ENCODE results near the gene TNS1. TPM values are rescaled to one million over a fixed set of nuclear protein-coding genes. Genes with fewer than 3 reads are reported as not detected.

Gene TNS1
- total and polyA plus RNA-seq, 9 of the 15 experiments (the other 6 are each of a cell fraction or from before 2014, with no cell fraction given) = 0.13 to 2.7 (median 0.77) TPM

DNA sequence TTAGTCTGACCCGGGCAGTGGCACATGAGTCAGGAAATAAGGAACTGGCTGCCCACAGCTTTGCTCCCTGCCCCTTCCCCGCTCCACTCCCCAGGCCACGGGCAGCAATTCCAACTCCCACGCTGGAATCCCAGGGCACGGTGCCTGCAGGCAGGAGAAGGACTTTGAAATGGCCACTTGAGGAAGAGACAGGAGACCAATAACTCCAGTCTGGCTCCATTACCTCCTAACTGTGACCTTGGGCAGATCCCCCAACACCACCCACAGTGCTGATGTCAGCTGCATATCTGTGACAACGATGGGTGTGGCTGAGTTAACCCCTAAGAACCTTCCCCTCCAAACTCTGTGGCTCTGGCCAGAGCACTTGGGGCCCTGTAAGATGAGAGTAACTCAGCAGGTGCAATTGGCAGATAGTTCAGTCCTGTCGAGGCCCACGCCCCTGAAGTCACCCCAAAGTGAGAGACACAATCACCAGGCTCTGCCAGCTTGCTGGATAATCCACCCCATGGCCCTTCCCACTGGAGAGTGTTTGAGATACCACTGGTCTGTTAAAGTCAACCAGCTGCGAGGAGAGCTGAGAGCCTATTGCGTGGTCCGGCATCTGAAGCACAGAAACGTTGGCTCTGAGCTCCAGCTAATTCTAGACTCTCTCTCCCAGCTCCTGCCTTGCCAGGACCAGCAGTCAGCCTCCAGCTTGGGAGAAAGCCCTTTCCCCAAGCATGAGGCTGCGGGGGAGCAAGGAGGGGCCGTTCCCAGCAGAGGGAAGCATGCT, 175.2 kb downstream of the TNS1 start (continued):
- TF ChIP-seq NR2C1 (IDR thresholded peaks at IDR 0.05) (0 out of 2 replicates have a peak, but pooled peaks have one; percentile 42), NR2C1 (tag; IDR thresholded peaks at IDR 0.05) (peak; percentile 27; the same call in 1 of the 2 replicates), ZBTB7A (IDR thresholded peaks at IDR 0.05; ENCODE audit: borderline replicate concordance, control insufficient read depth, low read depth, low read length) (peak; percentile 66; the same call in 1 of the 2 replicates), TCF3 (CRISPR knock-in tag; IDR thresholded peaks at IDR 0.05) (peak; percentile 85), TBP (optimal IDR thresholded peaks at IDR 0.05; ENCODE audit: low read depth, low read length) (peak; percentile 44), DPF2 (IDR thresholded peaks at IDR 0.05) (peak; percentile 65), HDAC1 (IDR thresholded peaks at IDR 0.05) (peak in 1 of 2 experiments; percentile 32; a peak in 1 of 4 replicates), MBD2 (IDR thresholded peaks at IDR 0.05; ENCODE audit: borderline replicate concordance, low read depth) (0 out of 2 replicates have a peak, but pooled peaks have one; percentile 32), NFIX (CRISPR knock-in tag; IDR thresholded peaks at IDR 0.05; ENCODE audit: low read depth) (no peak), LEF1 (IDR thresholded peaks at IDR 0.05) (peak; percentile 33; the same call in 1 of the 2 replicates), SIX5 (IDR thresholded peaks at IDR 0.05; ENCODE audit: borderline replicate concordance in 1 of 2, insufficient read depth in 1 of 2, low read depth in 1 of 2, low read length in 2 of 2) (no peak), MEIS2 (IDR thresholded peaks at IDR 0.05; ENCODE audit: partially characterized antibody) (peak; percentile 4), CBX3 (IDR thresholded peaks at IDR 0.05; ENCODE audit: borderline replicate concordance in 1 of 2, low read length in 2 of 2) (peak in 1 of 2 experiments; percentile 36; a peak in 1 of 3 replicates), KDM1A (IDR thresholded peaks at IDR 0.05) (no peak), NFRKB (IDR thresholded peaks at IDR 0.05; ENCODE audit: low read depth) (0 out of 2 replicates have a peak, but pooled peaks have one; percentile 29), HDAC2 (IDR thresholded peaks at IDR 0.05) (peak; percentile 40; the same call in 1 of the 2 replicates), STAT5A (IDR thresholded peaks at IDR 0.05; ENCODE audit: borderline replicate concordance, low read length) (no peak), ARID1B (IDR thresholded peaks at IDR 0.05) (peak; percentile 78), POLR2AphosphoS5 (IDR thresholded peaks at IDR 0.05; ENCODE audit: control insufficient read depth, insufficient read depth, low read depth, low read length) (peak; percentile 54; the same call in 1 of the 2 replicates), SMAD4 (CRISPR knock-in tag; conservative IDR thresholded peaks at IDR 0.05) (peak; percentile 58; the same call in 1 of the 2 replicates), POLR2A (conservative IDR thresholded peaks at IDR 0.05) (peak; percentile 42; the same call in 1 of the 2 replicates), CTBP1 (IDR thresholded peaks at IDR 0.05; ENCODE audit: borderline replicate concordance) (peak; percentile 33; the same call in 1 of the 2 replicates), EP300 (IDR thresholded peaks at IDR 0.05; ENCODE audit: low read length) (peak; percentile 50; the same call in 1 of the 2 replicates), MCM2 (IDR thresholded peaks at IDR 0.05; ENCODE audit: low read depth) (no peak)
- TF ChIP-seq, protein P1, sequence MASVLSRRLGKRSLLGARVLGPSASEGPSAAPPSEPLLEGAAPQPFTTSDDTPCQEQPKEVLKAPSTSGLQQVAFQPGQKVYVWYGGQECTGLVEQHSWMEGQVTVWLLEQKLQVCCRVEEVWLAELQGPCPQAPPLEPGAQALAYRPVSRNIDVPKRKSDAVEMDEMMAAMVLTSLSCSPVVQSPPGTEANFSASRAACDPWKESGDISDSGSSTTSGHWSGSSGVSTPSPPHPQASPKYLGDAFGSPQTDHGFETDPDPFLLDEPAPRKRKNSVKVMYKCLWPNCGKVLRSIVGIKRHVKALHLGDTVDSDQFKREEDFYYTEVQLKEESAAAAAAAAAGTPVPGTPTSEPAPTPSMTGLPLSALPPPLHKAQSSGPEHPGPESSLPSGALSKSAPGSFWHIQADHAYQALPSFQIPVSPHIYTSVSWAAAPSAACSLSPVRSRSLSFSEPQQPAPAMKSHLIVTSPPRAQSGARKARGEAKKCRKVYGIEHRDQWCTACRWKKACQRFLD (CRISPR knock-in tag; IDR thresholded peaks at IDR 0.05) = no peak
- TF ChIP-seq, protein P2, sequence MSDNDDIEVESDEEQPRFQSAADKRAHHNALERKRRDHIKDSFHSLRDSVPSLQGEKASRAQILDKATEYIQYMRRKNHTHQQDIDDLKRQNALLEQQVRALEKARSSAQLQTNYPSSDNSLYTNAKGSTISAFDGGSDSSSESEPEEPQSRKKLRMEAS (CRISPR knock-in tag; IDR thresholded peaks at IDR 0.05) = no peak

All from K562 (cell line).